Right ventricle myocardium inferior (tissue), 1 donor: ENCODE data around the gene GRID1. TPM values are rescaled to one million over a fixed set of nuclear protein-coding genes. Genes with fewer than 3 reads are reported as not detected.

Experiments
- ATAC-seq: fragments of 200-7000 bp; cut with Tn5 transposase; one replicate; pipeline ENCODE4 v1.9.1; 2020; ENCODE audit warnings: mild to moderate bottlenecking, moderate library complexity
- DNase-seq: peaks from one replicate; pipeline ENCODE4 v3.0.0; 2021; ENCODE audit errors: missing footprints
- intact Hi-C: fragments of 100-400 bp; cut with DNase I; formaldehyde crosslinking; loops from one replicate; pipeline ENCODE4 v1.11.0; 2022
- total RNA-seq: library from RNA; stranded (reverse); fragmentation: NEBNext Ultra II Directional; extraction: Animal tissue kit (Norgen Biotek cat#: 25700); gene quantifications from one replicate; pipeline ENCODE4 v1.2.1, GENCODE V29; 2021
- donor health status: DM: no; HTN: yes; CAD: no; lungs with severe emphysema.

Gene GRID1
- total RNA-seq, 1 donor from 2014 or later = 1.3 TPM

DNA sequence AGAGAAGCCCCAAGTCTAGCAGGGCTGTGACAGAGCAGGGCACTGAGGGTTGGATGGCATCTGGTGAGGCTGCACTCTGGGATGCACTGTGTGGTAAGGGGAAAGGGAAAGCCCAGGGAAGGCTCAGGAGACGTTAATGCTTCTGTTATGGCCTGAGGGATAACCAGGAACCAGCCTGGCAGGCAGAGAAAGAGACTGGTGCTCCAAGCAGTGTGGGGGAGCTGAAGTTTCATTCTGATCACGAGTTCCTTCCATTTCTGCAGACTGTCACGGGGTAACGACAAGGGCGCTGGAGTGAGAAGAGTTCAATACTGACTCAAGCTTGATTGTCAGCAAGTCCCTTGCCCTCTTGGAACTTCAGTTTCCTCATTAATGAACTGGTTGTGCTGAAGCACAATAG lies 730.9 kb downstream of the GRID1 start:
- intact Hi-C loops = no loop called here
- no peak for DNase-seq
- no peak for ATAC-seq

DNA sequence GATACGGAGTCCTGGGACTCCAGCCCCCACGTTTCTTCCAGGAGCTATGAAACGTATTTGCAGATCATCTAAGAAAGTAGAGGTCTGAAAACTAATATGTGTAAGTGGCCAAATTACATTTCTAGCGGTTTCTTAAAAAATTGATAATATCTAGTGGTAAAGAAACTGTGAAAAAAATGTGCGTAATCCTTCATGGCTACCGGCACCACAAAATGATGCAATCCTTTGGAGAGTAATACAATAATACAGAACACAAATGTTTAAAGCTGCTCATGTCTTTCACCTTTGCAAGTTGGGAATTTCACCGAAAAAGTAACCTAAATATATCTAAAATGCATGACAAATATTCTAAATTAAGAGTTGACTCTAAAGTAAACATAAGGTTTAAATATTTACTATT lies 742.1 kb downstream of the GRID1 start:
- DNase-seq (no peak), ATAC-seq (no peak)
- intact Hi-C loops = no loop called here

DNA sequence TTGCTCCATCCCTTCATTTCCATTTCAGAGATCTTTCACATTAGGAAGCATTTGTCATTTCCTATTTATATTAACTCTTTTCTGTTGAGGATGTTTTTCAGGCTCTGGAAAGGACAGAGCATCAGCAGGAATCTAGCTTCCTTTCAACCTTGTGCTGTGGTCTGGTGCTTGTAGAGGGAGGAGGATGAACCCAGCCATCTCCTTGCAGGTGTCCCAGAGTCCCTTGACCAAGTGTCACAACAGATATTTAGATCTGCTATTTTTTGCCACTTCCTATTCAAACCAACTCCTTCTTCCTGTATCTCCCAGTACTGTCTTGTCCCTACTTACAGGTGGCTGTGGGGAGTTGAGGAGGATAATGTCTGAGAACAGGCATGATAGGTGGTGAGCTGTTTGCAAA lies 742.8 kb downstream of the GRID1 start:
- DNase-seq (no peak), ATAC-seq (no peak)
- intact Hi-C loops = no loop called here

DNA sequence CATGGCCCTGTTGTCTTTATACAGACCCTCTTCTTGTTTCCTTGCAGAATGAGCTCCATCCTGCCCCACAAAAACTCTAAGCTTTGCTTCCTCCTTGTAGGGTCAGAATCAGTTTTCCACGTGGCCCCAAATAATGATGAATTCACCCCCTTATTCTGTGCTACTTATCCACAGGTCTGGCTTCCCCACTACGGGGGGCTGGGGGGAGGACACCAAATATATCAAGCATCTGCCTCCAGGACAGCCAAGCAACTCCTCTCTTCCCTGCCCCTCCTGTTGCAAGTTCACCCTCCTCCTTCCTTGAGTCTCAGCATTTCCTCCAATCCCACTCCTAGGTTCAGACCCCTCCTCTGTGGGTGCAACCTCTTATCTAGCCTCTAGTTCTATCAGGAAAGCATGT lies 743.3 kb downstream of the GRID1 start:
- ATAC-seq = no peak
- intact Hi-C loops = no loop called here
- no peak for DNase-seq

DNA sequence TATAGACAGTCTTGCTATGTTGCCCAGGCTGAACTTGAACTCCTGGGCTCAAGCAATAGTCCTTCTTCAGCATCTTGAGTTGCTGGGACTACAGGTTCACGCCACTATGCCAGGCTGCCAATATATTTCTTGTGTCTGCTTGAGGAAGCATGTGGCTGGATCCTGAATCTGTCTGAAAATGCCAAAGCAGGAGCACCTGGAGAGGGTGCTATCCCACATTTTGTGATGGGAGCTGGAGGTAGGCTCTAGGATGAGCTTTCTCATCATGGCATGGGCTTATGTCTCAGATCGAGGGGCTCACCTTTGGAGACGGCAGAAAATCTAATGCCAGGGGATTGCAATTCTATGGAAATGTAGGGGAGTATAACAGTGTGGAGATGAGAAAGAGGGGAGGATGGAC lies 744.2 kb downstream of the GRID1 start:
- ATAC-seq = no peak

DNA sequence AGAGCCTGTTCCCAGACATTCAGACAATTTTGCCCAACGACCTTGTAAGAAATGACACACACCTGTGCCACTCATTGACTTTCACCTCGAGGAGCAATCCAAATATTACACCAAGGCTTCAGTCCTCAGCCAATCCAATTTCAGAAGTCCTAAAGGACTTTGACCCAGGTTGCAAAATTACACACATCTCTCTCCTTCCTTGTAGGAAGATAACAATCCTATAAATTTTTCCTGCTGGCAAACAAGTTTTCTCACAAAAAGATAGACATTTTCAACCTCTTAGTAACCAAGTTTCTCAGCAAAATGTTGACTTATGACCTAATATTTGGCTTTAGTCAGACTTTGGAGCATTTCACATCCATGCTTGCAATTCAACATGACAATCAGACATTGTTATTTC lies 745.0 kb downstream of the GRID1 start:
- intact Hi-C loops = no loop called here
- no peak for DNase-seq
- no peak for ATAC-seq

More for the DNA sequence above, 744.2 kb downstream of the GRID1 start:
- intact Hi-C loops = no loop called here
- no peak for DNase-seq

DNA sequence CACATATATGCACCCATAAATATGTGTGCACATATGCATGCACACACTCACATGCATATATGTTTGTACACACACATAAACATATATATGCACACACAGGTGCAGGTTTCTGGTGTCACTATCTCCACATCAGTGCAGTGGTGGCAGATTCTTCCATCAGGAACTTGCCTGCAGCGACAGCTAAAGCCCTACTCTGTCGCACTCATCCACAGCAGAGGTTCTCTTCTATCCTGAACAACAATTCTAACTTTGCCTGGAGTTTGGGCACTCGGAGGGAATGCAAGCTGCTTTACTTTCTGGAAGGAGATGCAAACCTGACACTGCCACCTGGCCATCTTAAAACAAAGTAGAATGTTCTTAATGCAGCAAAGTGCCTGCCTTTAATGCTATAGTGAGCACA lies 745.8 kb downstream of the GRID1 start:
- intact Hi-C loops = no loop called here
- DNase-seq (no peak), ATAC-seq (no peak)

DNA sequence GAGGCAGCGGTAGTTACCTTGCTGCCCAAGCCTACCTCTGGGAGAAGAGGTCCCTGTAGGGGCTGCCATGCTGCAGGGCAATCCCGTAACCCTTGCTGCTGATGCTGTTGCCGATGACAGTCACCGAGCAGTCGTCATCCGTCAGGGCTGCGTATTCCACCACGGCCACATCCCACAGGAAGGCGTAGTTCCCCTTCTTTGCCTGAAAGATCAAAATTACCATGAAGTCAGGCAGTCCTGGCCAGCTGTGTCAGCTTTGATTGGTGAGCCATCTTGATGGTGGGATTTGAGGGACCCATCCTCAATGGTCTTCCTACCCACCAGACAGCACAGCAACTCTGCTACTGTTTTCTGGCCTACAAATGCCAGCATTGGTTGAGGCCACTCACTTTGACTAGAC lies 746.8 kb downstream of the GRID1 start:
- no peak for DNase-seq
- no peak for ATAC-seq
- intact Hi-C loops = no loop called here

DNA sequence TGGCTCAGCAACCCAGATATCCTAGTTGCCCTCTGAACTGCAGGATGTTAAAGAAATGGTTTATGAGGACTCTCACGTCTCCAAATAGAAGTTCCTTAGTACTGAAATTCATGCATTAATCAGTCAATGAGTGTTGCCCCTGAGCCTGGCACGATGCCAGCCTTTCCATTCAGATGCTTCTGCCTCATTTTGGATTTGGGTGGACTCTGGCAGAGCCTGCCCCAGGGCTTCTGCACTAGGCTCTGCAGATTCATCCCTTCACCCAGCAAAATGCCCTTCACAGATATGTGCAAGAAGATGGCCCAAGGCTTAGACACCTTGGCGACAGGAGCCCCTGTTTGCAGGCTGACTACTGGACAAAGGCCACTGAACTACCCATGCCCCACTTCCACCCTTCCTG lies 747.8 kb downstream of the GRID1 start:
- DNase-seq = no peak
- ATAC-seq = no peak

DNA sequence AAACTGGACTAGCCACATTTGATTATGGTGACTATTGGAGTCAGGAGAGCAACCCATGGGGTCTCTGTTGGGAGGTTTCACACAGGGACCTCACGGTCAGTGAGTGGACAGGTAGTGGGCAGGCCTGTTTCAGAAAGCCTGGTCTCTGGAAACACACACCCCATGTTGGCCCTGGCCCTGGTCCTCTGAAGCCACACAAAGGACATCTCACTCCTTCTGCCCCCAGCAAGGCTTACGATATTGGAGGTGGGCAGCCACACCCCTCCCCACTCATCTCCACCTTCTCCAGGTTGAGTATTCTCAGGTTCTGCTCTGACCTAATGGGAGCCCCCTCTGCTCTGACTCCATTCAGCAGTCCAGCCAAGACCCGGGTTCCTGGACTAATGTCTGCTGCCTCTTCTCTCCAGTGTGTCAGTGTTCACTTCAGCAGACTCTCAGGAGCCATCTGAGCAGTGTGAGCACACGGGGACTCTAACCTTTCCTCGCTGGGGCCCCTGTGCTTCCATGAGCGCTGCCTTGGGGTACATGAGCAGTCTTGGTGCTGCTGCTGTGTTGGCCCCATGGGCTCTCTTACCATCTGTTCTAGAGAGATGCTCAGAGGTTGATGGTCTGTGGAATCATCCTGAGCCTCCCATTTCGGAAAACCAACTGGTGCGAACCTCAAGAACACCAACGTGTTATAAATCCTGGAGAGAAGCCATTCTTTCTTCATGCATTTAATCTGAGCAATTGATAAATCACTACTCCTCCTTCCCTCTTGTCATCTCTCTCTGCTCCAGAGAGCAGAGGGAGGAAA lies 748.6 kb downstream of the GRID1 start:
- DNase-seq (no peak), ATAC-seq (peak; percentile 17)
- intact Hi-C loops = no loop called here

More for the DNA sequence above, 747.8 kb downstream of the GRID1 start:
- intact Hi-C loops = no loop called here

DNA sequence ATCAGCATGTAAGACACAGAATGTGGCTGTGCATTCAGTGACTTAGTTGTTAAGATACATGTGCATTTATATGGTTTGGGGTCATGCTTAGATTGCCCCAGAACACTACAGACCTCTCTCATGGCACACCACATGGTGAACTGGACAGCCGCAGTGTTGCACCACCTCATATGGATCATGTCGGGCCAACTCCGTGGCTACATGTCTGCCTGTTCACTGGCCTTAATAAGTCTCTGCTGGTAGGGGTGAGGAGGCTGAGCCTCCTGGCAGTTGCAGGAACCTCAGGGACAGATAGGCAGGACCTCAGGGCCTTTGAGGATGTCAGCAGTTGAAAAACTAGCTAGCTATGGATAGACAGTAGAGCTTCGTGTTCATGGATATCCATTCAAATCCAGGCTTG lies 751.0 kb downstream of the GRID1 start:
- intact Hi-C loops = no loop called here
- no peak for DNase-seq
- no peak for ATAC-seq

DNA sequence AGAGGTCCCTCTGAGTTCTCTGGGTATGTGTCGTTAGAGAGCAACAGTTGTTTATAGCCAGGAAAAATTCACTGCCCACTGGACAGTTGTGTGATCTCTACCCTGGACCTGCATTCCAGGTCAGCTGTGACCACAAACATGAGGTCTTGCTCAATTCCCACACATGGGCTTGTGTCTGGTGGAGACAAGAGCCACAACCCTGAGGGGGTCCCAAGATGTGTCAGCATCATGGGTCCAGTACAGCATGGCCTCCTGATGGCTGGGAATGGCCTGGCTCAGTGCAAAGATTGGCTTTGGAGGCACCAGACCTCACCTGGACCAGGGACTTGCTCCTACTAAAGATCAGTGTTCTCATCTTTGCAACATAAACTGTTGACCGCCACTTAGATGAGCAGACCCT lies 751.6 kb downstream of the GRID1 start:
- ATAC-seq (no peak), DNase-seq (no peak)
- intact Hi-C loops = no loop called here

DNA sequence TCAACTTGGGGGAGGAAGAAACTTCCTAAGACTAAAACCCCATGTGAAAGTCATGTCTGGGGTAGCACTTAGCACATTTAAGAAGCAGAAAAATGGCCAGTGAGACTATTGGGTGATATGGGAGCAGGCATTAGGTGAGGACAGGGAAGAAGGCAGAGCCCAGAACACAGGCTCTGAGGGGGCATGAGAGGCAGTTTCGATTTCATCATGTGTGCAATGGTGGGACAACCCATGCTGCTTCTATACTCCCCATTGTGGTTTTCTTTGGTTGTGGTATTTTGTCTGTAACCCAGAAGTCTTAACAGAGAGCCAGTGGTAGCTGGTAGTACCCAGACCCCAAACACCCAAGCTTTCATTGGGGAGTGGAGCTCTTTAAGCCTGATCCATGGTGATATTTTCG lies 752.0 kb downstream of the GRID1 start:
- ATAC-seq (no peak), DNase-seq (no peak)
- intact Hi-C loops = no loop called here

DNA sequence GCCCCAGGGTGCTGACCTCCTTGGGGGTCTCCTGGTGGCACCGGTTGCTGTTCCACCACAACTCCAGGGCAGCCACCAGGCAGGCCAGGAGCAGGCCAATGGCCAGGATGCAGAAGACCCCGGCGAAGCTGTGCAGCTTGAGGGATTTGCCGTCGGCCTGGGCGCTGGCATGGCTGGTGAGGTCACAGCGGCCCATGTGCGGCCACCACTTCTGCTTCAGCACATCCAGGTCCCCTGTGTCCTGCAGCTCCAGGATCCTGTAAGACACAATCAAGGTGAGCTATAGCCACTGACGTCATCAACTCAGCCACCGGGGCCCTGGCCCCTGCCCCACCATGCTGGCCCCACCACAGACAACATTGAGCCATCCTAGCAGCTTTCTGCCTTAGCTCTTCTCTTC lies 753.2 kb downstream of the GRID1 start:
- DNase-seq (no peak), ATAC-seq (no peak)
- intact Hi-C loops = no loop called here

DNA sequence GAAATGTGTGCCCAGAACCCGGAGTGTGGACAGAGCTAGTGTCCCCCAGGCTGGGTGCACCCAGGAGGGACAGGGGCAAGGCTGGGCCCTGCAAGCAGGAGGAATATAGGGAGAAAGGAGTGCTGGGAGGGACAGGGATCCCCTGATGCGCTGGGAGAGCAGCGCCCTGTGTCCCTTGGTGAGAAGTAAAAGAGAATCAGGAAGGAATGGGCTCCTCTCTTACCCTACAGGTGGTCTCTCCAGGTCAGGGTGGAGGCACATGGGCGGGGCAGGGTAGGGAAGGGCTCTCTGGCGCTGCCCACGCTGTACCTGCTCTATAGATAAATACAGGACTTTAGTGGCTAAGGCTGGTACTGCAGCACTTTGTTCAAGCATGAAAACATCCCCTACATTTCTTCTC lies 753.8 kb downstream of the GRID1 start:
- ATAC-seq (no peak), DNase-seq (no peak)
- intact Hi-C loops = no loop called here

DNA sequence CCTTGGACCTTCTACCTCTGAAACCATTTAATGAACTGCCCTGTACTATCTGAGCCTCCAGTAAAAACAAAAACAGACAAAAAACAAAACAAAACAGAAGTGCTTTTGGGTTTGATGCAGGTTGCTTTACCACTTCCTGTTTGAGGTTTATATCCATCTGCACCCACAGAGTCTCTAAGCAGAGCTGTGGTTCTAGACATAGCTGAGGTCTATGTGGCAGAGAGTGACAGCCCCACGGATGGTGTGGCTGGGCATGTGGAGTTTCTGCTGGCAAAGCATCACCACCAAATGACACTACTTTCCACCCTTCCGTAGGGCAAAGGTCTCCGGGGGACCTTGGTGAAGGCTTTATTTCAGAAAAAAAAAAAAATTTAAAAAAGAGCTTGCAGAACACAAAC lies 754.2 kb downstream of the GRID1 start:
- ATAC-seq (no peak), DNase-seq (no peak)
- intact Hi-C loops = no loop called here

DNA sequence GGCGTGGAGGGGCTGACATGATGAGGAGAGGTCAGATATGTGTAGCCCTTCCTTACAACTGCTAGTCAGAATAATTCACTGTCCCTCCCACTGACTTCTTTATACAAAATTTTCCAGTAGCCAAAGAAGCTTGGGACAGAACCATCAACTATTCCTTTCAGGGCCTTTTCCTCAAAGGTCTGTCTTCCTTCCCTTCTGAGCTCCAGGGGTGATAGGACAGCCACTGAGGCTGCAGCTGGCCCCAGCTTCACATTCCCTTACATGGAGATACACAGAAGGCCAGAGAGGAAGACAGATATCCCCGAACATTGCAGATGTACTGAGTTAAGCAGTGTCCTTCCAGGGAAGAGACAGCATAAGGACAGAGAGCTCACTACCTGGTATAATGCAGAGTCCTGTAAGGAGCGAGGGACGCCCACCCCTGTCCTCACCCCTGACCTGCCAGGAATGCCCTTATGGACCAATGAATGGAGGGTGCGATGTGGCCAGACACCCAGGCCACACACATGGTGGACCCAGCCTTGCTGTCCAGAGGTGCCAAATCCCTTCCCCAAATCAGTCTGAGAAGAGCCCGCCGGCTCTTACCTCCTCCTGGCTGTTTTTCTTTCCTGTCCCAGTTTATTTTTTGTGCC lies 754.7 kb downstream of the GRID1 start:
- ATAC-seq (no peak), DNase-seq (no peak)
- intact Hi-C loops = no loop called here

DNA sequence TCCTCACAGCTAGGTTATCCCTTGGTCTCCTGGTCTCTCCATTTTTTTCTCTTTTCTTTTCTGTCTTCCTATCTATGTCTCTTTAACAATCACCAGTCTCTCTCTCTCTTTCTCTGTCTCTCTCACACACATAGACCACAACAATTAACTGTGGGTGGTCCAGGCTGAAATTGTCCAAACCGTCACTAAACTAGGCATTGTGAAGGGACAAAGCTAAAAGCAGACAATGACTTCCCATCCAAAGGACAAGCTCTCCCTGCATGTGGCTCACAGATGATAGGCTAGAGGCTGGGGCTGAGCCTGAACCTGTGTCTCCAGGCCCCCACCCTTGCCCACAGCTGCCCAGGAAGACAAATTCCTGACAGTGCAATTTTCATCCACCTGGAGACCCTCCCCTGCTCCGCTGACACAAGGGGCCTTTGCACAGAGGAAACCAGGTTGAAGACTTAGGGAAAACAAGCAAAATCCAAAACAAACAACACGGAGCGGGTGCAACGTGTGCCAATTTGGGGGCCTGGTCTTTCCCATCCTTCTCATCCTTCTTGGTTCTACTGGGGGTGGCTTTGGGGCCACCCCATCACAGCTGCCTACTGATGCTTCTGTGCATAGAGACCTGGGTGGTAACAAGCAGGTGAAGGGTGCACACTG lies 755.4 kb downstream of the GRID1 start:
- intact Hi-C loops = no loop called here
- DNase-seq (no peak), ATAC-seq (no peak)

DNA sequence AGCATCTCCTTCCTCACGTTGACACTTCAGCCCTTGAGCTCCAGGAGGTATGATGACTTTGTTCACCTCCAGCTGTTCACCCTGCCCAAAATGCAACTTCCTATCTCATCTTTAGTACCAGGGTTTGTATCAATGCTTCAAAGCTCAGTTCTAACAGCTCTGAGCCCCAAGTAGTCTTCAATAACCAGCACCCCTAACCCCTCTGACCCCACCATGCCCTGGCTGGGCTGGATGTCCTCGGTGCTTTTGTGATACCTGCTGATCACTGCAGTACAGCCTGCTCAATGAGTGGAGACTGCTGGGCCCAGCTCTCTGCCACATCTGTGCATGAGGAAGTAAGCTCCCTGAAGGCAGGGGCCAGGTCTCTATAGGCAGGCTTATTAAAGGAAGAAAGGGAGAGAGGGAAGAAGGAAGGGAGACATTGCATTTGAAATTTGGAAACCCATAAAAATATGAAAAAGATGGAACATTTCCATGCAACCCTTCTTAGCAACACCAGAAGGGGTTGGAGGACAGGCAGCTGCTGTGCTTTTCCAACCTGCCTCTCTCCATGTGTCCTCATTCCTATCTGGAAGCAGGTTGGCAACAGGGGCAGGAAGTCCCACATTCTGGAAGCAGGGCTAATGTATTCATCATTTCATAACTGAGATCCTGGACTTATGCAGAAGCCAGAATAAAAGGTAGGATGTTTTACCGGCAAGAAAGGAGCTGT lies 756.1 kb downstream of the GRID1 start:
- DNase-seq (no peak), ATAC-seq (no peak)
- intact Hi-C loops = no loop called here

DNA sequence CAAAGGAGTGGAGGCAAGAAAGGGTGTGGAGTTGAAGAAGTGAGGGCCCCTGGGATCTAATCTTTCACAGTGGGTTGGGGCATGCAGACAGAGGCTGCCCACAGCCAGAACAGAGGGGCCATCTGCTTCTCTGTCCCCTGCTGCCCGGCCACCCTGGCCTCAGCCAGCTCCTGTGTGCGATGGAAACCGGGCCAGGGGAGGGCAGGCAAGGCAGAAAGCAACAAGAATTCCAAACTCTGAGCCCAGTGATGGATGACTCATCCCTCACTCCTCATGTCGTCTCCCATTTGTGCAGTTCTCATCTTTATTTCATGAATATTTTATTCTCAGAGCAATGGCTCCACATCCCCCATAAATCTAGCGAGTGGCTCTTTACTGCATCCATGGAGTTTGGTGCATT lies 757.1 kb downstream of the GRID1 start:
- DNase-seq = no peak
- ATAC-seq = no peak
- intact Hi-C loops = no loop called here
